ENCODE results near the gene GIGYF1. TPM values are rescaled to one million over a fixed set of nuclear protein-coding genes. Genes with fewer than 3 reads are reported as not detected.

GIGYF1 gene
- total and polyA plus RNA-seq, 2 of the 13 experiments (the other 11 are each of a cell fraction or from before 2014, with no cell fraction given): 7.6 to 16.1 TPM

- TF ChIP-seq THAP11 (CRISPR knock-in tag; IDR thresholded peaks at IDR 0.05) (no peak), PAWR (CRISPR knock-in tag; IDR thresholded peaks at IDR 0.05; ENCODE audit: borderline replicate concordance) (no peak), MYNN (CRISPR knock-in tag; IDR thresholded peaks at IDR 0.05; ENCODE audit: low read depth) (no peak), ZBTB7A (CRISPR knock-in tag; IDR thresholded peaks at IDR 0.05) (0 out of 2 replicates have a peak, but pooled peaks have one; percentile 41), NR2F6 (IDR thresholded peaks at IDR 0.05) (peak; percentile 64), NR2F6 (CRISPR knock-in tag; IDR thresholded peaks at IDR 0.05) (peak; percentile 26; the same call in 1 of the 2 replicates), BRD4 (CRISPR knock-in tag; IDR thresholded peaks at IDR 0.05) (peak; percentile 27; the same call in 1 of the 2 replicates), ZNF124 (CRISPR knock-in tag; IDR thresholded peaks at IDR 0.05) (0 out of 2 replicates have a peak, but pooled peaks have one; percentile 40), FOSL1 (CRISPR knock-in tag; IDR thresholded peaks at IDR 0.05; ENCODE audit: borderline replicate concordance) (no peak), KAT8 (CRISPR knock-in tag; IDR thresholded peaks at IDR 0.05) (0 out of 2 replicates have a peak, but pooled peaks have one; percentile 17), ZNF556 (CRISPR knock-in tag; IDR thresholded peaks at IDR 0.05; ENCODE audit: borderline replicate concordance) (no peak), SETDB1 (CRISPR knock-in tag; IDR thresholded peaks at IDR 0.05; ENCODE audit: borderline replicate concordance) (no peak), MBNL3 (CRISPR knock-in tag; conservative IDR thresholded peaks at IDR 0.05) (no peak), ZNF20 (CRISPR knock-in tag; IDR thresholded peaks at IDR 0.05) (no peak), ZC3H4 (CRISPR knock-in tag; IDR thresholded peaks at IDR 0.05; ENCODE audit: borderline replicate concordance) (no peak), TAF15 (IDR thresholded peaks at IDR 0.05; ENCODE audit: low read depth, low read length, poor library complexity, severe bottlenecking) (no peak), GTF2F1 (IDR thresholded peaks at IDR 0.05; ENCODE audit: low read length) (no peak), TERF1 (CRISPR knock-in tag; IDR thresholded peaks at IDR 0.05) (no peak), ZNF101 (CRISPR knock-in tag; IDR thresholded peaks at IDR 0.05; ENCODE audit: borderline replicate concordance, low read depth) (no peak), MTERF4 (CRISPR knock-in tag; IDR thresholded peaks at IDR 0.05) (no peak), BATF2 (CRISPR knock-in tag; IDR thresholded peaks at IDR 0.05) (no peak), ZBTB7B (CRISPR knock-in tag; IDR thresholded peaks at IDR 0.05) (peak; percentile 73), TP53 (CRISPR knock-in tag; conservative IDR thresholded peaks at IDR 0.05) (no peak), ZBTB39 (CRISPR knock-in tag; IDR thresholded peaks at IDR 0.05) (no peak), NCOA1 (CRISPR knock-in tag; IDR thresholded peaks at IDR 0.05) (no peak), ELF1 (CRISPR knock-in tag; IDR thresholded peaks at IDR 0.05) (0 out of 2 replicates have a peak, but pooled peaks have one; percentile 38), GPN1 (CRISPR knock-in tag; IDR thresholded peaks at IDR 0.05; ENCODE audit: borderline replicate concordance) (no peak)
Measured at GRCh38 chr7:100720671-100721504, 26.8 kb upstream of the GIGYF1 start (continued).

Measured in HepG2 (cell line).